NCI-H2029 (cell line): Measurements from ENCODE around the gene CTIF.

ENCODE experiments used
- DNase-seq: peaks from one replicate; lab custom pipeline; 2025; lab: John Stamatoyannopoulos, UW

Gene CTIF

GRCh38 chr18:48732767-48733424, 194.1 kb downstream of the CTIF start:
- no peak for DNase-seq

DNA sequence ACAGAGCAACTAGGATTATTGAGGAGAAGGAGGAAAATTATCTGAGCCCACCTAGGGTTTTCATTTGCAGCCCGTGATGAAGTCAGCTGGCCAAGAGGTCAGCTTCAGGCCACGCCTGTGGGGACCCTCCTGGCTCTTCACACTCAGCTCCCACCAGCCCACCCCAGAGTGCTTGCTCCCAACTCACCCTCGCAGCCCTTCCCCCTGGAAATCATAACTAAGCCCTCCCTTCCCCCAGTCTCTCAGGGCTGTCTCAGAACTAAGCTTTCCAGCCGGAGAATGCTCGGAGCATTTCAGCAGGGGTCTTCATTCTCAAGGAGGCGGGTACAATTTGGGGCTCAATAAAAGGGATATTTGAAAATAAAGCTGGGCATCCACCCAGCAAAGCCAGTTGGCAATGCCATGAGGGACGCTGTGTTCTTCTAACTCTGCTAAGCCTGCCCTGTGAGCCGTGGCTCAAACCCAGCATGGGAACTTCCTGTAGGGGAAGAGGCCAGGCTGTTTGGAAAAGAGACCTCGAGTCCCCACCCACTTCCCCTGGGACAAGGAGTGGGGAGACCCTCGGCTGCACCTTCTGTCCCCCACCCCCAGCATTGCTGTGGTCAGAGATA, 194.9 kb downstream of the CTIF start:
- no peak for DNase-seq

- DNase-seq, result no peak
These were observed 195.6 kb downstream of the CTIF start for GRCh38 chr18:48734460-48734859.

DNA sequence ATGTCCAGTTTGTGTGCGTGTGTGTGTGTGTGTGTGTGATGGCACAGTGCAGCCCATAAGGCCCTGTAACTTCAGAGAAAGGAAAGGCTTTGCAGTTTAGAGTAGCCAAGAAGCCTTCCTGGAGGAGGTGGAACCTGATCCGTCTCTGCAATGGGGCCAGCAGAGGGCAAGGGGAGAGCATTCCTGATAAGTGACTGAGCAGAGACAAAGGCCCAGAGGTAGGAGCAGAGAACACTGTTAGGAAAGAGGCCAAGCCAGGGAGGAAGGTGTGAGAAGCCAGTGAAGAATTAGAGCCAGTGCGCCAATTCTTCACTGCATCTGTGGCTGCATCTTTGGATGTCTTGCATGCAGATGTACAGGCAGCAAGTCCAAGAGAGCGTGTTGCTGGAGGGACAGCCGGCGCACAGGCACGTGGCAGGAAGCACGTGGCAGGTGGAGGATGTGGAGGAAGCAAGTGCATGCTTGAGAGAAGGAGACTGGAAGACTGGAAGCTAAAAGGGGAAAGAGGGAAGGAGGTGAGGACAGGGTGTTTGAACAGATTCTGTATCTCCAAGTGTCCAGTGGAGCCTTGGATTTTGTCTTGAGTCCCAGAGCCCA, 196.3 kb downstream of the CTIF start:
- no peak for DNase-seq

GRCh38 chr18:48735681-48736255, 196.9 kb downstream of the CTIF start:
- no peak for DNase-seq

DNA sequence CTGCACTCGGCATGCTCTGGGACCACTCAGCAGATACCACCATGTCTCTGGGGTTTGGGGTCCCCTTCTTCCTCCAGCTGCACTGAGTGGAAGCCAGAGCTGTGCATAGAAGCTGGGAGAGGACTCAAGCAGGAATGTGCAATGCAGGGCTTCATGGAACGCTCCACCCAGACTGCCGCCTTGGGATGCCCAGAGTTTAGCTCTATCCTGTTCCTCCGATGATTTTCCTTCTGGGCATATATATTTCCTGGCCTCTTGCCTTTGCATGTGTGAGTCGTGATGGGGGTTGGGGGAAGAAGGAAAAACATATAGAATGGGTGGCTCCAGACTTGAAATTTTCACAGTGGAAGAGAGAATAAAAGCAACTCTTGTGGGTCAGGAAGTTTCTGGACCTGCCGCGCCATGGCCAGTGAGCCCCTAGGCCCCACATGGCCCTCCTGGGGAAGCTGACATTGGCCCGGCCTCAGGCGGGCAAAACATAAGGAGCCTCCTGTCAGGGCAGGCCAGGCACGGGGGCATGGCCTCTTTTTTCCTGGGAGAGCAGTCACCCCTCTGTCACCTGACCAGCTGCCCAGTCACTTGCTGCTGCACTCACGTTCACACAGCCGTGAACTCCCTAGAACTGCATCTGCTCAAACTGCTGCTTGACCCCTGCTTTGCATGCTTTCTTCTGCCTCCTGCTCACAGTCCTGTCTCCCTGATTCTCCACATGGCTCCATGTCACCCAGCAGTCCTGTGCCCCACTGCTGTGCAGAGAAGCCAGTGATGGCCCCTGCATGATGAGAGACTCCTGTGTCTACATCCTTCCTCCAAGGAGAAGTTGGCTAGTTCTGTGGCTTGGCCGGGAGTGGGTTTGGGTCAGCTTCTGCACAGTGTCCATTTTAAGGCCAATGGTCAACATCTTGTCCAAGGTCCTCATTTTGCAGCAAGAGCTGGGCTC, 197.8 kb downstream of the CTIF start:
- DNase-seq, result no peak

DNA sequence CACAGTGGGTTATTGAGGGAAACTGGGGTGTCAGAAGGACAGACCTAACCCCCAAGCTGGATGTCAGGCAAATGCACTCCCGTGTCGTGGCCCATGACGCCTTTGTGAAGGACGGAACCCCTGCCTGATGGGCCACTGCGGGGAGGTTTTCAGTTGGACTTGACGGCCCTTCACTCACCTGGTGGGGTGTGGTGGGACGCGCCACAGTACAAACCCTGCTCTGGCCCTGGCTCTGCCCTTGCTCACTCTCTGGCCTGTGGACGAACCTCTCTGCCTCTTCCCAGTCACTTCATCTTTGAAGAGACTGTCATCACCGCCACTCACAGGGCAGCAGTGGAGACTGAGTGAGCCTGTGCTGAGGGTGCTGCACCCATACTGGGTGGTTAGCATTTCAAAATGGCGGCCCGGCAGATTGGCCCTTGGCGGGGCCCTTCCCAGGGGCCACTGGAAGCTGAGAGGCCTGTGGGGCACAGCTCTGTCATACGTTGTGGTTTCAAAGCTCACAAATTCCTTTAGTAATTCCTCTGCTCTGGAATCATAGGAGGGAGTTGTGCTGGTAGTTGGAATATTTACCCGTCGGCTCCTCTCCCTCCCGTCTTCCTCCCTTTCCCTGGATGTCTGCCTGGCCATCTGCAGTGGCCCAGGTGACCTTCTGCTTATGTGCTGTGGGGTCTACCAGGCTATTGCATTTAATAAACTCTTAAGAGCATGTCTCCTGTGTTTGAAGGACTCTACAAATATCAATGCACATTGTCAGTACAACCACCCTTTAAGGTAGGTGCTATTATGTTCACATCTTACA, 200.6 kb downstream of the CTIF start:
- DNase-seq, result no peak

DNA sequence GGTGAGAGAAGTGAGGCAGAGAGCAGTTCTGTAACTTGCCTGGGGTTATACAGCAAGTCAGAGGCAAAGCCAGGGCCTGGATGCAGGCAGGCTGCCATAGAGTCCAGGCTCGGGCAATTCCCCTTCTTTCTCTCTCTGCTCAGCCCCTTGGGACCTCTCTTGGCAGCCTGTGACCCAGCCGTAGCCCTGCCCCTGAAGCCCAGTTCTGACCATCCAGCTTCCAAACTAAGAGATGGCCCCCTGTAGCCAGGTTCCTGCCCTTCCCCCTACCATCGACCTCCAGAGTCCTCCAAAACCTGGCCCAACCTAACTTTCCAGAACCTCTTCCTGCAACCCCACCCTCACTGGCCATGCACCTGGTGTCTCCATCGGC, 201.2 kb downstream of the CTIF start:
- DNase-seq, result no peak

DNA sequence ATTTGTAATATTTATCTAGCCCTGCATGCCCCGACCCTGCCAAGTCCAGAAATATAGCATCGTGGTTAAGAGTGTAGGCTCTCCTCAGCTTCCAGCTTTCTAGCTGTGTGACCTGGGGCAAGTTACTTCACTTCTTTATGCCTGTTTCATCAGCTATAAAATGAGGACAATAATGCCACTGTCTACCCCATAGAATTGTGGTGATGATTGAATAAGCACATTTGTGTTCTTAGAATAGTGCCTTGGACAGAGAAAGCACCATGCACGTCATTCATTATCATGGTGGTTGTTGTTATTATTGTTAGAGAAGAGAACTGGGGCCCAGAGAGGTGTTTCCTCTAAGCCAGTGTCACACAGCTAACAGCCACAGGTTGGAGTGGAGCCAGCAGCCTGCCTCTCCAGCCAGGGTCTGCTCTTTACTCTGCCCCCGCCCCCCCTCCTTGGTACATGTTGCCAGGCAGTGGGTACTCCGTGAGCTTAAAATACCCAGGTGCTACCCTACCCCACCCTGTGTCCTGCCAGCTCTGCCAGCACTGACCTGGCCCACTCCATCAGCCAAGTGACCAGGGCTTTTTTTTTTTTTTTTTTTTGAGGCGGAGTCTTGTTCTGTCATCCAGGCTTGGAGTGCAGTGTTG, 202.1 kb downstream of the CTIF start:
- no peak for DNase-seq

DNA sequence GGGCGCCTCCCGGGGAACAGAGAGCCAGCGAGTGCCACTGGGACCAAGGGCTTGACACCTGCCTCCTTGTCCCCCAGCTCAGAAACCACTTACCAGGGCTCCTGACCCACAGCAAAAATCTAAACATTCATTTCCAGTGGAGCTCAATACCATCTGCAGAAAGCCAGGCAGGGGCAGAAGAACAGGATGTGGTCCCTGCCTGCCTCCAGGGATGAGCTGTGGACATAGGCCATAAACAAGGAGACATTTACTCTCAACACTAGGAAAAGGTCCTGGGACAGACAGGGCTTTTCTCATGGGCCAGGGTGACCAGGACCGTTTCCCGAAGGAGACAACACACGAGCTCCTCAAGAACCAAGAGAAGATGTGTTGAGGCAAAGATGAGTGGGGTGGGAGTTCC, 203.0 kb downstream of the CTIF start:
- no peak for DNase-seq

GRCh38 chr18:48742304-48742703, 203.5 kb downstream of the CTIF start:
- DNase-seq, result no peak

DNA sequence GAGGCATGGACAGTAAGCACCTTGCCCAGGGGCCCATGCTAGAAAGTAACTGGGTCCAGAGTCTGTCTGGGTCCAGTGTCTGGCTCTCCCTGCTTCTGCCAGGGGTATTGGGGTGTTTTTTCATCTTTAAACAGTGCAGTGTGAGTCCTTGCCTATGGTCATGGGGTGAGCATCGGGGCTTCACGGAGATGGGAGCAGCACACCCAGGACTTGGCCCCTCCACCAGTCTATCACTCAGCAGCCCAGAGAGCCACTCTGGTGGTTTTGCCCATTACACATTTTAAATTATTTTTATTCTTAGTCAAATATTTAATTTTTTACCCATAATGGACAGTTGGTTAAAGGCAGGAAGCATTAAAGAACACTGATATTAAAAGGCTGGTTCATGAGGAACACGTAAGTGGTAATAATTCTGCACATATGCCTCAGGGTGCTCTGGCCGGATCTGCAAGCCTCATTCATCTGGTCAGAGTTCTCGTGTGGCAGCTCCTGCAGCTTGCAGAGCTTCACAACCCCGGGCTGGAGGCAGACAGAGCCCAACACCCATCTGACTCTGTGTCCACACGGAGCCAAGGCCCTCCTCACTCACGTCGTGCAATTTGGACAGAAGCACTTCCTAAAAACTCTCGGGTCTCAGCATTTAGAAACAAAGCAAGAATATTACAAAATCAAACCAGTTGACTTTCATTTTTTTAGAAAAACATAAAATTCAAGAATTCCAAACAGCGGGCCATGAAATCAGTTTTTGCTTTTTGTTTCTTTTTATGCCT, 204.1 kb downstream of the CTIF start:
- no peak for DNase-seq

- DNase-seq, result no peak
These were observed 205.1 kb downstream of the CTIF start for GRCh38 chr18:48743886-48744285.

DNA sequence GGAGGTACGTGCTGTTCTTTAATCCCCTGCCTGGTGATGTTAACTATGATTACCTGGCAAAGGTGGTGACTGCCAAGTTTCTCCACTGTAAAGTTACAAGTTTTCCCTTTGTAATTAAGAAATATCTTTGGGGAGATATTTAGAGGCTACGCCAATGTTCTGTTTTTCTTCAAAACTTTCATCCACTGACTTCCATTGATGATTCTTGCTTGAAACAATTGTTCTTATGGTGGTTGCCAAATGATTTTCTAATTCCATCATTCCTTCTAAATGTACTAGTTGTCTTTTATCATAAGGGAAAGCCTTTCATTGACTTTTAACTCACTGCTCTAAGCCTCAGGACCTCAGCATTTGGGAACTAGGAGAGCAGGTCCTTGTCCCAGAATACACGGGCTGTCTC, 206.5 kb downstream of the CTIF start:
- no peak for DNase-seq

DNA sequence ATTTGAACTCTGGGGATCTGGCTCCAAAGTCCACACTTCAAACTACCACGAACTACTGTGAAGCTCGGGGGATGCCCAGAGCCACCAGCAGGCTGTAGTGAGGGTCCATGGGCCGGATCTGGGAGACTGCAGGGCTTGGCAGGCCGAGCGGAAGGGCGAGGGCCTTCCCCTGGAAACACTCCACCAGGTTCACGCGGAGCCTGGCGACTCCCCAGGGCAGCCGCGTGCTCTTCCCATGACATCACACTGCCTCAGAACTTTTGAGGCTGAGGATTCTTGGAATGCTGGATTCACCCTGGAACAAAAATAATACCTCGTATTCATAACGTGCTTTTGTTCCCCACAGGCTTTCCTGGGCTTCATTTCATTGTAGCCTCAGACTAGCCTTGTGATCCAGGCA, 210.9 kb downstream of the CTIF start:
- DNase-seq, result no peak

GRCh38 chr18:48750485-48751175, 211.8 kb downstream of the CTIF start:
- DNase-seq, result no peak

GRCh38 chr18:48751727-48752468, 213.1 kb downstream of the CTIF start:
- no peak for DNase-seq

DNA sequence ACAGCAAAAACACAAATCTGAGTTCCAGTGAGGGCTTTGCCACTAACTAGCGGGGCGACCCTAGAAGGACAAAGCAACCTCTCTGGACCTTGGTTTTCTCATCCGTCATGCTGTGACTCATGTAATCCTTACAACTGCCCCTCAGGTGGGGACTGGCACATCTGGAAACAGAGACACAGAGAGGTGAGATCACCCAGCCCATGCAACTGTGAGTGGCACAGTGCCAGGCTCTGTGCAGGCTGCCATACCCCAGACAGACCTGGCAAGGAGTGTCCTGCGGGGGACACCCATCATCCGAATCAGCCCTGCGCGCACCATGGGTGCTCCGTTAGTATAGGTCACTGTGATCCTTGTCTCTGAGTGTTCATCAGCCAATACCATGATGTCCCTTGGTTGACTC, 213.6 kb downstream of the CTIF start:
- no peak for DNase-seq

DNA sequence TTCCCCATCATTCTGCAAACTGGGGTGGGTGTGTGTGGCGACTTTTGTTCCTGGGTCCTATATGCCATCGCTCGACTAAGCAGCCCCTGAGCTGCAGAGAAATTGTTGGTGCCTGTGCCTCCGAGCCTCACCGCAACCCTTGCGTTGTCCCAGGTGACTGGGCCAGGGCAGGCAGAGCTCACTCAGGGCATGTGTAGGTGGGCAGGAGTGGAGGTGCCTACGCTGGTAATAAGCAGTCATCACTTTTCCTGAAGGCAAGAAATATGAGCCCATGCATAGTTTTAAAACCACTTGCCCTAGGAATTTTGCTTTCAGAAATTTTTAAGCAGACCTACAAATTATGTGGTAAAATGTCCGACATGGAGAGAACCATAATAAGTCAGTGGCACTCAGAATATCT, 214.1 kb downstream of the CTIF start:
- no peak for DNase-seq
